D721Med (cell line): ENCODE measurements around the gene PTPA.
"Not testable (repeated sequence)": the region's sequence is repeated elsewhere in the genome, so short reads cannot be mapped to it uniquely, and the experiment has no call there.

Experiments used
- DNase-seq: peaks from one replicate; pipeline ENCODE4 v3.0.0; 2011; ENCODE audit warnings: low spot score; ENCODE audit not compliant: insufficient read length
- FAIRE-seq: peaks from 2 replicates; lab custom pipeline; 2011; peaks lifted over from hg19 to GRCh38; lab: Jason Lieb, UNC
- CTCF ChIP-seq: IDR thresholded peaks from 2 replicates; pipeline ENCODE4 v1.5.1; 2012; ENCODE audit warnings: mild to moderate bottlenecking, control low read depth; ENCODE audit not compliant: insufficient read depth; ENCODE audit errors: missing control alignments

The PTPA gene

GRCh38 chr9:129194221-129194620 is 83.0 kb downstream of the PTPA start:
- TF ChIP-seq CTCF: no peak
- no peak for FAIRE-seq
- no peak for DNase-seq

GRCh38 chr9:129195606-129196005 is 84.4 kb downstream of the PTPA start:
- DNase-seq (no peak), FAIRE-seq (no peak)
- no peak for TF ChIP-seq CTCF

- not testable (repeated sequence) for FAIRE-seq, DNase-seq
Observed at GRCh38 chr9:129197045-129197444, 85.8 kb downstream of the PTPA start.

- no peak for TF ChIP-seq CTCF
- FAIRE-seq: no peak
- DNase-seq: no peak
Observed at GRCh38 chr9:129197978-129198318, 86.7 kb downstream of the PTPA start.
